ENCODE results near the gene CSNK2A3.
"Not testable (repeated sequence)": the region's sequence is repeated elsewhere in the genome, so short reads cannot be mapped to it uniquely, and the experiment has no call there.

Gene CSNK2A3

DNA sequence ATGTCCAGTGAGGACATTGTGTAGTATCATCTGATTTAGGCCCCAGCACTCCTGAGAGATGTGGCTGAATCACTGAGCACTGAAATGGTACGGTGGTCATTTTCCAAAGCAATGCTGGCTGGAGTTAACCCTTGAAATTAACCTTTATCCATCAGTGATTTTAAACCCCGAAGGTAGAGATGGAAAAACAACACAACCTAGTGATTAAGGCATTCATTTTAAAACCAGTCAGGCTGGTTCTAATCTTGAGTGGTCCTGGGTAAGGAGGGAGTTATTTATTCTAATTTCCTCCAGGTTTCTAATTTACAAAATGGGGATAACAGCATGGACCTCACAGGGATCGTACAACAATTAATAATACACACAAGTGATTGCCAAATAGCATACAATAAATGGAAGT lies 6.6 kb upstream of the CSNK2A3 start:
- Histone ChIP-seq H3K4me1 (ENCODE audit: control insufficient read depth, insufficient read depth, low read length, poor library complexity, severe bottlenecking) (no peaks in the 10 kb centered on the region), H3K36me3 (ENCODE audit: control insufficient read depth, insufficient read depth, low read length) (no peaks in the 10 kb centered on the region), H3K4me3 (ENCODE audit: extremely low read depth, insufficient read depth, low read length, poor library complexity, severe bottlenecking) (no peak overlapping the region), H3K27ac (ENCODE audit: low read depth, low read length, severe bottlenecking) (no peak overlapping the region), H3K9me3 (ENCODE audit: control insufficient read depth, low read length) (no peaks in the 10 kb centered on the region)
- WGBS, 2 experiments (ENCODE audit: insufficient coverage in 2 of 2) = 100% methylated on average over 1 of the region's 3 CpGs

DNA sequence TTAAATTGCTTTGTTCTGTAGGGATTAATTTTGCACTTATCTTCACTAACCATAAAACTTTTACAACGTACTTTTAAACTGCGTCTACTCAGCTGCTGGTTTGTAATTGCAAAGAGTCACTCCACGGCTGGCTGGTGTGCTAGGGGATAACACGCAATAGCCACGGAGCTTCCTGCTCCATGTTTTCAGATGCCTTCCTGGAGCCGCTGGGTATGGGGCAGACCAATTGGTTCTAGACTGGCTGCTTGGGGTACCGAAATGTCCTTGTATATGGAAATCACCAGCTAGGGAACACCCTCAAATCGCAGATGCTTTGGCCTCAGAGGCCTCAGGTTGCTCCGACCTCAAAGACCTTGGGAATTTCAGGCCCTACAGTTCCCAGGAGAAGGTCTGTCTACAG lies 3.8 kb upstream of the CSNK2A3 start:
- H3K27ac ChIP-seq (ENCODE audit: low read depth, low read length, severe bottlenecking) = no peak overlapping the region
- H3K36me3 ChIP-seq (ENCODE audit: control insufficient read depth, insufficient read depth, low read length) = no peaks in the 10 kb centered on the region
- WGBS, 2 experiments (ENCODE audit: insufficient coverage in 2 of 2) = 94 to 95% methylated on average over 8 to 9 of the region's 9 CpGs
- H3K4me1 ChIP-seq (ENCODE audit: control insufficient read depth, insufficient read depth, low read length, poor library complexity, severe bottlenecking) = no peaks in the 10 kb centered on the region
- H3K9me3 ChIP-seq (ENCODE audit: control insufficient read depth, low read length) = no peaks in the 10 kb centered on the region
- no peak overlapping the region for H3K4me3 ChIP-seq (ENCODE audit: extremely low read depth, insufficient read depth, low read length, poor library complexity, severe bottlenecking)

DNA sequence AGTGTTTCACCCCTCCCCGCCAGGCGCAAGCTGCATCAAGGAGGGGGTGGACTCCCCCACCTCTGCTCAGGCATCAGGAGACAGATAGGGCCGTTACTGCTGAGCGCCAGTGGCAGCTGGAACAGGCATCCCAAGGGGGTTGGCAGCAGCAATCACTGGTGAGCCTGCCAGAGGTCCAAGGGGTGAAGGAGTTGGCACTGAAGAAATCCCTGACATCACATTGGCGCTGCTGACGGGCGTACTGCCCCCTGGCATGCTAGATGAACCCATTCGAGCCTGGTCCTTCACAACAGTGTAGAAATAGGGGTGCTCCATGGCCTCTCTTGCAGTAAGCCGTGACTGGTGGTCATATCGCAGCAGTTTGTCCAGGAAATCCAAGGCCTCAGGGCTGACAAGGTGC lies 1.2 kb downstream of the CSNK2A3 start:
- not testable (repeated sequence) for H3K9me3 ChIP-seq (ENCODE audit: control insufficient read depth, low read length); H3K27ac ChIP-seq (ENCODE audit: low read depth, low read length, severe bottlenecking); H3K36me3 ChIP-seq (ENCODE audit: control insufficient read depth, insufficient read depth, low read length); H3K4me3 ChIP-seq (ENCODE audit: extremely low read depth, insufficient read depth, low read length, poor library complexity, severe bottlenecking)
- WGBS, 2 experiments (ENCODE audit: insufficient coverage in 2 of 2) = 78 to 81% methylated on average over 5 to 6 of the region's 10 CpGs
- peaks cover 11% of the 10 kb centered on the region for H3K4me1 ChIP-seq (ENCODE audit: control insufficient read depth, insufficient read depth, low read length, poor library complexity, severe bottlenecking)

DNA sequence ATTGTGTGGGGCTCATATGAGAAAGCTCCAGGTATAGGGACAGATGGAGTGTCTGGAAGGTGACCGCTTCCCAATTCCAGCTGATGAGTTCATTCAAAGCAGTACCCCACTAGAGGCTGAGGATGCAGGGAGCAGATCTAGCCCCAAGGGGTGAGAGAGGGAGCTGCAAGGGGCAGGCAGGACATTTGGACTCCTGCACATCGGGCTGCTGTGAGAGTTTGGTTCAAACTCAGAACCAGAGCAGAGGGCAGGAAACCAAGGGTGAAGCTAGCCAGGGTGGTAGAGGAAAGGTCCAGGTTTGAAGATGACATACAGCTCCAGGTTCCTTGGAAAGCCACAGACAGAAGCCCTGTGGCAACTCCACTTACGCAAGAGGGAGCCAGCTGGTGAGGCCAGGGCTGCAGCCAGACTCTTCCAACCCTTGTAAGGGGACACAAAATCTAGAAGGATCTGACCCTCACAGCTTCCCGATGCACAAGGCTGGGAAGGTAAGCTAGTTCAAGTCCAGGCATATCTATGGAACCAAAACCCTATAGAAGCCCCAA lies 1.9 kb downstream of the CSNK2A3 start:
- H3K9me3 ChIP-seq (ENCODE audit: control insufficient read depth, low read length) = no peaks in the 10 kb centered on the region
- WGBS, 2 experiments (ENCODE audit: insufficient coverage in 2 of 2) = 95 to 97% methylated on average over 3 to 4 of the region's 4 CpGs
- H3K4me1 ChIP-seq (ENCODE audit: control insufficient read depth, insufficient read depth, low read length, poor library complexity, severe bottlenecking) = peaks cover 11% of the 10 kb centered on the region
- H3K27ac ChIP-seq (ENCODE audit: low read depth, low read length, severe bottlenecking) = no peak overlapping the region
- H3K4me3 ChIP-seq (ENCODE audit: extremely low read depth, insufficient read depth, low read length, poor library complexity, severe bottlenecking) = no peak overlapping the region
- no peaks in the 10 kb centered on the region for H3K36me3 ChIP-seq (ENCODE audit: control insufficient read depth, insufficient read depth, low read length)

DNA sequence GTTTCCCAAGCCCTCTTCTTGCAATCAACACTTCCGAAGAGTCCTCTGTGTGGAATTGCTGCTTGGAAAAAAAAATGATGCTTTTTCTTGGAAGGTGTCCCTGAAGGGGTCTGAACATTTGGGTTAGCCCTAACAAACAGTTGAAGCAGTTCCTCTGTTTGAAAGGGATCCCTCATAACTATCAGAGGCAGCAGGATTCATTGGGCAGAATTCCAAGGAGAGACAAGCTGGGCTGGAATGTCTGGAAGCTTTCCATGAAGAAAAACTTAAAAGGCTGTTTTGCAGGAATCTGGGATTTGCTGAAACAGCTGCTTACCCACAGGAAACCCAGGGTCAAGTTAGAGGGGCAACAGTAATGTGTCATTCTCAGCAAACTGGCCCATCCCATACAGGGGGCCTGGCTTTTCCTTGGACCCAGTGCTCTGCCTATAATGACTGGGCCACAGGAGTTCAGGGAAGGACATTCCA lies 3.1 kb downstream of the CSNK2A3 start:
- no peak overlapping the region for H3K27ac ChIP-seq (ENCODE audit: low read depth, low read length, severe bottlenecking)
- H3K36me3 ChIP-seq (ENCODE audit: control insufficient read depth, insufficient read depth, low read length) = no peaks in the 10 kb centered on the region
- no peak overlapping the region for H3K4me3 ChIP-seq (ENCODE audit: extremely low read depth, insufficient read depth, low read length, poor library complexity, severe bottlenecking)
- 80% methylated on average over 1 of the region's 1 CpG; no CpG with 5 or more reads in 1 of the 2 experiments for WGBS, 2 experiments (ENCODE audit: insufficient coverage in 2 of 2)
- H3K9me3 ChIP-seq (ENCODE audit: control insufficient read depth, low read length) = no peaks in the 10 kb centered on the region
- peaks cover 11% of the 10 kb centered on the region for H3K4me1 ChIP-seq (ENCODE audit: control insufficient read depth, insufficient read depth, low read length, poor library complexity, severe bottlenecking)

DNA sequence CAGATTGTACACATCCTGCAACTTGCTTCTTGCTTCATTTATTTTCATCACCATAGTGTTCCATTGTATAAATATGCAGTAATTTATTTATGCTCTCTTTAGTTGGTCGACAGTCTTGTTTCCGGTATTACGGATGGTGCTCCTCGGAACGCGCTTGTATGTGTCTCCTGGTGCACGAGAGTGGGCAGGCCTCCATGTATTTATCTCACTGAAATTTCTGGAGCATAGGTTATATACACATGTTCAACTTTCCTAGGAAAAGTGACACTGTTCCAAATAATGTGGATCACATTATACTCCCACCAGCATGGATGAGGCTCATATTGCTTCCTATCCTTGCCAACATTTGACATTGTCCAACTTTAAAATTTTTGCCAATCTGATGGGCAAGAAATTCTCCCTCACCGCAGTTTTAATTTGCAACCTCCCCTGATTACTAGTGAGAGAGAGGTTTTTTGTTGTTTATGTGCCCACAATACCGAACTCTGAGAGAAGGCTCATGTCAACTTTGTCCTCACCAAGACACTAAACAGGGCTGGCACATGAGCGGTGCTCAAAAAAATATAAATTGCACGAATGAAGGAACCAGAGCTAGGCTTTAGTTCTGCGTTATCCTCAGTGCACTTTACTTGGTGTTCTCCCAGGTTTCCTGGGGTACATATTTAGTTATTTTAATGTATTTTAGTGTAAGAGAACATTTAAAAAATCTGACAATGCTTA lies 3.8 kb downstream of the CSNK2A3 start:
- Histone ChIP-seq H3K9me3 (ENCODE audit: control insufficient read depth, low read length) (no peaks in the 10 kb centered on the region), H3K4me3 (ENCODE audit: extremely low read depth, insufficient read depth, low read length, poor library complexity, severe bottlenecking) (no peak overlapping the region), H3K36me3 (ENCODE audit: control insufficient read depth, insufficient read depth, low read length) (no peaks in the 10 kb centered on the region), H3K27ac (ENCODE audit: low read depth, low read length, severe bottlenecking) (no peak overlapping the region), H3K4me1 (ENCODE audit: control insufficient read depth, insufficient read depth, low read length, poor library complexity, severe bottlenecking) (peaks cover 11% of the 10 kb centered on the region)
- 72 to 100% methylated on average over 2 to 5 of the region's 12 CpGs for WGBS, 2 experiments (ENCODE audit: insufficient coverage in 2 of 2)

DNA sequence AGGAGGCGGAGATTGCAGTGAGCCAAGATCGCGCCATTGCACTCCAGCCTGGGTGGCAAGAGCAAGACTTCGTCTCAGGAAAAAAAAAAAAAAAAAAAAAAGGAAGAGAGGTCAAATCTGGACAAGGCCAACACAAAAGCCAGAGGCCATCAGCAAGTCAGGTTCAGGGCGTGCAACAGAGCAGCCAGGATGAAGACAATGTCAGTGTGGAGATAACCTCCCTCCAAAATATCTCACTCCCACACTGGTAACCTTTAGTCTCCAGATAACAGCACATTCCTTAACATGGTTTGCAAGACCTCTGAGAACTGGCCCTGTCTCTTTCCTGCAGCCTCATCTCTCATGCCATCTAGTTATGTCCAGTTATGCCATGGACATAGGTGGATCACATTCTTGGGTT lies 4.7 kb downstream of the CSNK2A3 start:
- Histone ChIP-seq H3K4me3 (ENCODE audit: extremely low read depth, insufficient read depth, low read length, poor library complexity, severe bottlenecking) (no peak overlapping the region), H3K36me3 (ENCODE audit: control insufficient read depth, insufficient read depth, low read length) (no peaks in the 10 kb centered on the region), H3K27ac (ENCODE audit: low read depth, low read length, severe bottlenecking) (no peak overlapping the region), H3K9me3 (ENCODE audit: control insufficient read depth, low read length) (no peaks in the 10 kb centered on the region), H3K4me1 (ENCODE audit: control insufficient read depth, insufficient read depth, low read length, poor library complexity, severe bottlenecking) (peaks cover 11% of the 10 kb centered on the region)
- 88 to 93% methylated on average over 3 to 4 of the region's 5 CpGs for WGBS, 2 experiments (ENCODE audit: insufficient coverage in 2 of 2)

DNA sequence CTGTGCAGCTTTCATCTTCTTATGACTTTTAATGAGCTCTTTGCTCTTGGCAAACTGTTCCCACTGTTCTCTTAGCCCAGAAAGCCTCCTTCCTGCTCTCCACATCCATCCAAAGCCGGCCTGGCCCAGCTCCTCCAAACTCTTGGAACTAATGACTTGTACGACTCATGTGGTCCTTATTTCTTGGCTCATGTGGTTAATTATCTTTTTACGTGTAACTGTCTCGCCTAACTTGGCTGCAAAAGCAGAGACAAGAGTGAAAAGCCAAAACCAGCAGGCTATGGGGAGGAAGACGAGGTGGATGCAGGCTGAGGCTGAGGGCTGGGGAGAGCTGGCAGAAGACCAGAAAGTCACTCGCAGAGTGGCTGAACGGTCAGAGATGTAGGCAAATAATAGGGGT lies 5.5 kb downstream of the CSNK2A3 start:
- Histone ChIP-seq H3K9me3 (ENCODE audit: control insufficient read depth, low read length) (no peaks in the 10 kb centered on the region), H3K4me3 (ENCODE audit: extremely low read depth, insufficient read depth, low read length, poor library complexity, severe bottlenecking) (no peak overlapping the region), H3K27ac (ENCODE audit: low read depth, low read length, severe bottlenecking) (no peak overlapping the region), H3K4me1 (ENCODE audit: control insufficient read depth, insufficient read depth, low read length, poor library complexity, severe bottlenecking) (peaks cover 11% of the 10 kb centered on the region), H3K36me3 (ENCODE audit: control insufficient read depth, insufficient read depth, low read length) (no peaks in the 10 kb centered on the region)
- 95 to 100% methylated on average over 4 to 7 of the region's 7 CpGs for WGBS, 2 experiments (ENCODE audit: insufficient coverage in 2 of 2)

DNA sequence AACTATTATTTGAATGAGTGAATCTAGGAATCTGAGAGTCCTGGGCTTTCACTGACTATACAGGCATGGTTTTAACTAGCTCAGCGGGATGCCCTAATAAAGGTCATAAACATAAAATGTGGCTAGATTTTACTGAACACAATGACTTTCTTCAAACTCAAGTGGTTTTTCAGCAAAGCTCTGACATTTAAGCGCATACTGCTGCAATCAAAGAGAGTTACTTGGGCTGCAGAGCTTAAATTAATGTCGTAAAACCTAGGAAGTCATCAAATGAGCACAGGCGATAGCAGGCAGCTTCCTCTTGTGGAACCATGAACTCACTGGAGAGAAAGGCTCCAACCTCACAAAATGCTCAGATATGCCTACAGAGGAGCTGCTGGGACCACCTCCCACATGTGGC lies 6.7 kb downstream of the CSNK2A3 start:
- WGBS, 2 experiments (ENCODE audit: insufficient coverage in 2 of 2) = 86 to 100% methylated on average over 3 to 4 of the region's 4 CpGs
- no peak overlapping the region for H3K4me3 ChIP-seq (ENCODE audit: extremely low read depth, insufficient read depth, low read length, poor library complexity, severe bottlenecking)
- H3K27ac ChIP-seq (ENCODE audit: low read depth, low read length, severe bottlenecking) = no peak overlapping the region
- H3K9me3 ChIP-seq (ENCODE audit: control insufficient read depth, low read length) = no peaks in the 10 kb centered on the region
- H3K4me1 ChIP-seq (ENCODE audit: control insufficient read depth, insufficient read depth, low read length, poor library complexity, severe bottlenecking) = peaks cover 11% of the 10 kb centered on the region
- H3K36me3 ChIP-seq (ENCODE audit: control insufficient read depth, insufficient read depth, low read length) = no peaks in the 10 kb centered on the region

DNA sequence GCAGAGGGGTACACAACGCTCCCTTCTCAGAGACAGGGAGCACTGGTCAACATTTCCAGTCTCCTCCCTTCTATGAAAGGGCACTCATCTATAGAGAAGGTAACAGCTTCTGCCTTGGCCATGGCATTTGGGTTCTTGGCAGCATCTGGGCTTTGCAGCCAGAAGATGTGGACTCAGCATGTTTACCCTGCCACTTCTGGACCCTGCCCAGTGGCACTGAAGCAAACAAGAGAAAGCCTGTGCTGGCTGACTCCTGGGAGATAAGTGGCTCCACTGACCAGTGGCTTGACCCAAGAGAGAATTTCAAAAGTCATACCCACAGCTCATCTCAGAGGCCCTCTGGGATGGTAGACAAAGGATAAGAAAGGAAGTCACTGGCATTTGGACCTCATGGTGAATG lies 8.0 kb downstream of the CSNK2A3 start:
- Histone ChIP-seq H3K27ac (ENCODE audit: low read depth, low read length, severe bottlenecking) (no peak overlapping the region), H3K36me3 (ENCODE audit: control insufficient read depth, insufficient read depth, low read length) (no peaks in the 10 kb centered on the region), H3K4me1 (ENCODE audit: control insufficient read depth, insufficient read depth, low read length, poor library complexity, severe bottlenecking) (peaks cover 5% of the 10 kb centered on the region), H3K4me3 (ENCODE audit: extremely low read depth, insufficient read depth, low read length, poor library complexity, severe bottlenecking) (no peak overlapping the region), H3K9me3 (ENCODE audit: control insufficient read depth, low read length) (no peaks in the 10 kb centered on the region)
- 67 to 100% methylated on average over 1 of the region's 1 CpG for WGBS, 2 experiments (ENCODE audit: insufficient coverage in 2 of 2)

DNA sequence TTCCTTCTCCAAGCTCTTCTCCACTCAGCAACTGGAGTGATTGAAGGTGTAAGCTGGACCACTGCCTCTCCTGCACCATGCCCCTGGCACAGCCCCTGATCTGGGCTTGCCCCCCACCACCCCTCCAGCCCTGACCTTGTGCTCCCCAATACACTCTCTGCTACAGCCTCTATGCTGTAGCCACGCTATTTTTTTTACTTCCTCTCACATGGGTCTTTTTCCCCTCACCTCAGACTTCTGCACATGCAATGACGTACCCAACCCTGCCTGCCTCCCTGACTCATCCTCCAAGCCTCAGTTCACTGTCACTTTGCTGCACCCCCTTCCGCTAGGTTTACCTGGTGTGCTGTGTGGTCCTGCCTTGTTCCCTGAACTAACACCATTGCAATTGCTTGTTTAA lies 9.0 kb downstream of the CSNK2A3 start:
- no peaks in the 10 kb centered on the region for H3K9me3 ChIP-seq (ENCODE audit: control insufficient read depth, low read length)
- WGBS, 2 experiments (ENCODE audit: insufficient coverage in 2 of 2) = 92 to 100% methylated on average over 3 of the region's 3 CpGs
- H3K36me3 ChIP-seq (ENCODE audit: control insufficient read depth, insufficient read depth, low read length) = no peaks in the 10 kb centered on the region
- no peak overlapping the region for H3K27ac ChIP-seq (ENCODE audit: low read depth, low read length, severe bottlenecking)
- no peak overlapping the region for H3K4me3 ChIP-seq (ENCODE audit: extremely low read depth, insufficient read depth, low read length, poor library complexity, severe bottlenecking)
- no peaks in the 10 kb centered on the region for H3K4me1 ChIP-seq (ENCODE audit: control insufficient read depth, insufficient read depth, low read length, poor library complexity, severe bottlenecking)
